Heart right ventricle (tissue), 16 donors: ENCODE data around the gene MRPL28. TPM values are rescaled to one million over a fixed set of nuclear protein-coding genes. Genes with fewer than 3 reads are reported as not detected.

ENCODE experiments used
- ATAC-seq, 8 donors: fragments of 200-7000 bp; cut with Tn5 transposase; one replicate each; pipeline ENCODE4 v1.9.1; 2020; ENCODE audit warnings: mild to moderate bottlenecking in 8 of 8, moderate library complexity in 8 of 8, moderate number of reproducible peaks in 1 of 8
- DNase-seq, 2 donors: peaks; one replicate each; pipeline ENCODE4 v3.0.0-alpha.2; 2020
- H3K27ac ChIP-seq, 10 donors: fragments of 200-600 bp; sonication (generic) in 2 of 10; one replicate each; pipeline versions ENCODE4 v1.5.0 to v1.8.0; 2020 to 2022; ENCODE audit warnings: mild to moderate bottlenecking in 3 of 10
- H3K27me3 ChIP-seq, 7 donors: fragments of 200-600 bp; one replicate each; pipeline ENCODE4 v1.8.0; 2021 to 2022; ENCODE audit warnings: mild to moderate bottlenecking in 2 of 7
- H3K36me3 ChIP-seq, 9 donors: fragments of 200-600 bp; sonication (generic) in 1 of 9; one replicate each; pipeline versions ENCODE4 v1.5.0 to v1.8.0; 2020 to 2022; ENCODE audit warnings: mild to moderate bottlenecking in 2 of 9
- H3K4me1 ChIP-seq, 9 donors: fragments of 200-600 bp; sonication (generic) in 1 of 9; one replicate each; pipeline versions ENCODE4 v1.5.0 to v1.8.0; 2020 to 2022; ENCODE audit warnings: mild to moderate bottlenecking in 4 of 9
- H3K4me3 ChIP-seq, 10 donors: fragments of 200-600 bp; sonication (generic) in 2 of 10; one replicate each; pipeline versions ENCODE4 v1.5.0 to v1.8.0; 2020 to 2022; ENCODE audit warnings: mild to moderate bottlenecking in 7 of 10, moderate library complexity in 2 of 10
- H3K9me3 ChIP-seq, 11 donors: fragments of 200-600 bp in 10 of 11; sonication (generic) in 2 of 11; one replicate each; pipeline versions ENCODE4 v1.5.0 to v1.8.0; 2013 to 2022; ENCODE audit warnings: mild to moderate bottlenecking in 2 of 11, control low read depth in 1 of 11, moderate library complexity in 1 of 11
- WGBS, 2 donors: extraction: QIAGEN DNeasy Blood & Tissue Kit; methylation state at CpG; one replicate each; pipeline ENCODE4 v1.1.7; 2013; ENCODE audit warnings: inconsistent platforms in 1 of 2; 5-methylcytosine and 5-hydroxymethylcytosine counted together
- intact Hi-C, 10 donors: fragments of 100-400 bp; cut with DNase I; formaldehyde crosslinking; loops; one replicate each; pipeline versions ENCODE4 v1.11.1 to v1.14.2; 2022
- polyA plus RNA-seq, 2 donors: library from polyadenylated mRNA; stranded (reverse); fragments of 200-250 nt; gene quantifications; one replicate each; pipeline ENCODE4 v1.2.3, GENCODE V29; 2013
- total RNA-seq, 10 donors: library from RNA; stranded (reverse); fragmentation: NEBNext Ultra II Directional in 3 of 10; extraction: Animal tissue kit (Norgen Biotek cat#: 25700) in 3 of 10; gene quantifications; one replicate each; pipeline versions ENCODE4 v1.2.1 to v1.2.4, GENCODE V29; 2021 to 2023
- TF ChIP-seq, protein P1 (sequence below), 9 donors: fragments of 200-600 bp; sonication (generic) in 2 of 9; IDR thresholded peaks; one replicate each; pipeline versions ENCODE4 v1.5.0 to v1.8.0; 2021 to 2022; ENCODE audit warnings: antibody characterized with exemption in 9 of 9, mild to moderate bottlenecking in 5 of 9, moderate library complexity in 1 of 9
- donor health status: Arrhythmogenic right ventricular cardiomyopathy.
- donor health status: ischemic (EF 13 %, LVEDD 7.1; RV severe dilation, severe dysfunction).
- donor health status: healthy with polysubstance abuse.
- donor health status: DM: no; HTN: yes; CAD: no.
- donor health status: DM: no; HTN: no; CAD: no.
- donor health status: ischemic (EF 25% LVEDD 6.9; RV normal size, moderate dysfunction).
- donor health status: ischemic (EF 25% LVEDD 5.7; RV mildly dilated, moderate dysfunction).
- donor health status: healthy.
- donor health status: DM: yes; HTN: yes; CAD: no.
- donor health status: Ischemic cardiomyopathy.
- donor health status: ischemic (EF 35%, LVEDD 5.7; RV mildly dilated, moderate dysfunction).
- donor health status: nonischemic (EF 11% LVEDD 7.7; RV severe dilation, severe dysfunction).
- donor health status: DM: yes; HTN: yes; CAD: no.
- donor health status: PGD.
- donor health status: ischemic (EF 29% LVEDD 5.4; RV normal size, mild dysfunction).
- donor health status: nonischemic (EF 23%, LVEDD 6.1; RV moderate dilation, normal function).

MRPL28 gene
- total and polyA plus RNA-seq, 12 donors = 64.9 to 169 (median 75.8) TPM

DNA sequence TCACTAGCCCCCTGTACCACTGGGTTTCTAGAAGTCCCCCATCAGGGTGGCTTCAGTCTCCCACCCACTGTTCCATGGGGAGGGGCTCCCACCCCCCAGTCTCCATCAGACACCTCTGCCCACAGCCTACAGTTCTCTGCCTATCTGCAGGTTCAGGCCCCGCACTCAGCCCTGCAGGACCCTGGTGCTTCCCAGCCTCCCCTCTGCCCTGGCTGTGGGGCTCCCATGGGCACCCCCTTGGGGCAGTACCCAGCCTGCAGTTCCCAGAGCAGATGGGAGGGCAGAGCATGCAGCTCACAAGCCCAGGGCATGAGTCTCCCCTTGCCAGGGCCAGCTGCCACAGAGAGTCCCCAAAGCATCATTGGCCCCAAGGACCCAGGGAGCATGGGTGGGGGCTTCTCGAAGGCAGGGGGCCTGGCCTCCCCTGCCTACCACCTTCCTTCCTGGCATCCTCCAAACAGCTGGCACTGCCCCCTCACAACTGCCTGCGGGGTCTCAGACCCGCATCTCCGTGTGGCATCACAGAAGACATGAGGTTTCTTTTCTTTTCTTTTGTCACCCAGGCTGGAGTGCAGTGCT is 2.8 kb upstream of the MRPL28 start:
- intact Hi-C loops = no loop called here
- no peak for DNase-seq
- H3K27ac ChIP-seq = no peak overlapping the region
- H3K4me3 ChIP-seq = no peak overlapping the region
- no peaks in the 10 kb centered on the region for H3K27me3 ChIP-seq
- peaks cover 0 to 79% (median 46%) of the 10 kb centered on the region in 9 donors for H3K36me3 ChIP-seq
- H3K9me3 ChIP-seq = no peaks in the 10 kb centered on the region
- no peak for ATAC-seq
- H3K4me1 ChIP-seq = peaks cover 10 to 22% (median 15%) of the 10 kb centered on the region in 9 donors
- 90 to 94% methylated on average over 5 of the region's 5 CpGs for WGBS, 2 donors
- TF ChIP-seq, protein P1, sequence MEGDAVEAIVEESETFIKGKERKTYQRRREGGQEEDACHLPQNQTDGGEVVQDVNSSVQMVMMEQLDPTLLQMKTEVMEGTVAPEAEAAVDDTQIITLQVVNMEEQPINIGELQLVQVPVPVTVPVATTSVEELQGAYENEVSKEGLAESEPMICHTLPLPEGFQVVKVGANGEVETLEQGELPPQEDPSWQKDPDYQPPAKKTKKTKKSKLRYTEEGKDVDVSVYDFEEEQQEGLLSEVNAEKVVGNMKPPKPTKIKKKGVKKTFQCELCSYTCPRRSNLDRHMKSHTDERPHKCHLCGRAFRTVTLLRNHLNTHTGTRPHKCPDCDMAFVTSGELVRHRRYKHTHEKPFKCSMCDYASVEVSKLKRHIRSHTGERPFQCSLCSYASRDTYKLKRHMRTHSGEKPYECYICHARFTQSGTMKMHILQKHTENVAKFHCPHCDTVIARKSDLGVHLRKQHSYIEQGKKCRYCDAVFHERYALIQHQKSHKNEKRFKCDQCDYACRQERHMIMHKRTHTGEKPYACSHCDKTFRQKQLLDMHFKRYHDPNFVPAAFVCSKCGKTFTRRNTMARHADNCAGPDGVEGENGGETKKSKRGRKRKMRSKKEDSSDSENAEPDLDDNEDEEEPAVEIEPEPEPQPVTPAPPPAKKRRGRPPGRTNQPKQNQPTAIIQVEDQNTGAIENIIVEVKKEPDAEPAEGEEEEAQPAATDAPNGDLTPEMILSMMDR (IDR thresholded peaks at IDR 0.05) = no peak

DNA sequence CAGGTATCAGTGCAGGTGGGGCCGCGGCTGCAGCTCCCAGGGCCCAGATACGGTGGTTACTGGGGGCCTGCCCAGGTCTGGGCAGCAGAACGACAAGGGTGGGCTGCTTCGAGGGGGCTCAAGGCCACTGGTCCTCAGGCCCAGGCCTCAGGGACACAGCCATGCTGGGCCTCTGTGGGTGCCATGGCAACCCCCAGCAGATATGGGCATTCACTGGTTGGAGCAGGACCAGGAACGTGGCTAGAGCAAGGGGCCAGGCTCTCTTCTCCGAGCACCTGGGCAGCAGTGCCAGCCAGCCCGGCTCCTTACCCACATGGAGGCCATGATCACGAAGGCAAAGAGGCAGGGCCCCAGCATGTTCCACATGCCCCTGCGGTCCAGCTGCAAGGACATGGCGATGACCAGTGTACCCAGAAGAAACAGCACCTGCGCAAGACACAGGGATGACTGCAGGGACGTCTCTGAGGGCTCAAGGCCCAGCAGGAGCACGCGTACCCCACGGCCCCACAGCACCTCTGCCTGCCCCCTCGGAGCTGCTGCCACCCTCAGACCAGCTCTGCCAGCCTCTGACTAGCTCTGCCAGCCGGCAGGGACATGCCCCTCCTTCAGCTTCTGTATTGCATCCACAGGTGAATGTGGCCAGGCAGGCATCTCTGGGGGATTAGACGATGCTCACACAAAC is 2.1 kb upstream of the MRPL28 start:
- H3K27me3 ChIP-seq = no peaks in the 10 kb centered on the region
- no peak overlapping the region for H3K27ac ChIP-seq
- intact Hi-C loops = no loop called here
- H3K36me3 ChIP-seq = peaks cover 0 to 81% (median 53%) of the 10 kb centered on the region in 9 donors
- ATAC-seq (no peak), DNase-seq (no peak)
- WGBS, 2 donors = 90 to 95% methylated on average over 19 of the region's 19 CpGs
- H3K4me3 ChIP-seq = no peak overlapping the region
- TF ChIP-seq, protein P1 (IDR thresholded peaks at IDR 0.05) = no peak
- H3K9me3 ChIP-seq = no peaks in the 10 kb centered on the region
- peaks cover 10 to 22% (median 15%) of the 10 kb centered on the region in 9 donors for H3K4me1 ChIP-seq

DNA sequence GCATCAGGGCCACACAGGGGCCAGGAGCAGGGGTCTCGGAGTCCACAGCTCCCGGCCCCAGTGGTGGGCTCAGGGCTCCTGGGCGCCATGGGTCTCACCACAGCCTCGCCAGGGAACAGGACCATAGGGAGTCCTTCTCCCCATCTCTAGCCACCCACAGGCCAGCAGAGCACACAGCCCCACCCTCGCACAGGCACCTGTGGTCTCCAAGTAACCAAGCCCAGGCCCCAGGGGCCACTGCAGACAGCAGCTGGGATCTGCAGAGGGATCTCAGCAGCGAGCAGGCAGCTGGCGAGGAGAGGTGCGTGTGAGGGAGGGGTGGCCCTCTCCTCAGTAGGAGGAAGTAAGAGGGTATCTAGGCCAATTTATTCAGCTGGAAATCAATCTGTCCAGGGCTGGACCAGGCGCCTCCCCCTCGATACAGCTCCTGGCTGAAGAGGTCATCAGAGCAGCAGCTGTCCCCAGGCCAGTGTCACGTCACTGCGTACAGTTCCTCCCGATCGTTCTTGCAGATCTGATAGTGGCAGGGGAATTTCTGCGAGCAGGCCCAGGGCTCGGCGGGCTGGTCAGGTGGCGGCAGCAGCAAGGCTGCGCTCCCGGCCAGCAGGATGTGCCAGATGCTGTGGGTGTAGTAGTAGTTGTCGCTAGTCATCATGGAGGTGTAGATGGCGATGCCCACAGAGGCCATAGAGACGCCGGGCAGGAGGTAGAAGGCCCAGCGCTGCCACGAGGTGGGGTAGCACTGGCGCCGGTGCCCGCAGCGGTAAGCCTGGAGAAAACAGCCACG is 1.4 kb upstream of the MRPL28 start:
- Histone ChIP-seq H3K4me1 (peaks cover 10 to 22% (median 15%) of the 10 kb centered on the region in 9 donors), H3K36me3 (peaks cover 0 to 81% (median 60%) of the 10 kb centered on the region in 9 donors), H3K27ac (peak overlapping the region in 3 of 10 donors; percentile 63 to 82 (median 76)), H3K27me3 (no peaks in the 10 kb centered on the region), H3K4me3 (no peak overlapping the region), H3K9me3 (no peaks in the 10 kb centered on the region)
- DNase-seq (no peak), ATAC-seq (peak in 2 of 8 donors; percentile 1 to 7)
- TF ChIP-seq, protein P1 (IDR thresholded peaks at IDR 0.05) = no peak
- WGBS, 2 donors = 87 to 89% methylated on average over 31 of the region's 31 CpGs
- intact Hi-C loops = no loop called here

- TF ChIP-seq, protein P1 (IDR thresholded peaks at IDR 0.05) = no peak
- peaks cover 10 to 22% (median 15%) of the 10 kb centered on the region in 9 donors for H3K4me1 ChIP-seq
- 44 to 59% methylated on average over 10 of the region's 10 CpGs for WGBS, 2 donors
- DNase-seq (no peak), ATAC-seq (peak in 5 of 8 donors; percentile 6 to 21 (median 13))
- H3K27ac ChIP-seq = peak overlapping the region in 8 of 10 donors; percentile 29 to 82 (median 72)
- H3K36me3 ChIP-seq = peaks cover 0 to 81% (median 57%) of the 10 kb centered on the region in 9 donors
- peak overlapping the region in 9 of 10 donors; percentile 33 to 57 (median 47) for H3K4me3 ChIP-seq
- intact Hi-C loops = no loop called here
- no peaks in the 10 kb centered on the region for H3K9me3 ChIP-seq
- no peaks in the 10 kb centered on the region for H3K27me3 ChIP-seq
These were observed 709 bp upstream of the MRPL28 start for GRCh38 chr16:370979-371514.
